ENCODE results near the gene FGF14. TPM values are rescaled to one million over a fixed set of nuclear protein-coding genes. Genes with fewer than 3 reads are reported as not detected.

Gene FGF14
- polyA plus RNA-seq, 1 of the 3 experiments (the other 2 are of a cell fraction): 0.20 TPM

GRCh38 chr13:101967781-101968180 is 434.1 kb downstream of the FGF14 start:
- H3K27me3 ChIP-seq (ENCODE audit: insufficient read depth): no peaks in the 10 kb centered on the region; the same call in 1 of the 2 replicates
- no peak for TF ChIP-seq FOXM1 (IDR thresholded peaks at IDR 0.05; ENCODE audit: low read depth)
- no peak for TF ChIP-seq GABPA (IDR thresholded peaks at IDR 0.05; ENCODE audit: low read depth)
- no peak for TF ChIP-seq ELF1 (IDR thresholded peaks at IDR 0.05)
- no peak for TF ChIP-seq FOXJ3 (CRISPR knock-in tag; IDR thresholded peaks at IDR 0.05)
- no peak for TF ChIP-seq GATA2 (CRISPR knock-in tag; IDR thresholded peaks at IDR 0.05)
- no peak overlapping the region for H3K4me3 ChIP-seq (ENCODE audit: low read depth in 2 of 2, low read length in 1 of 2)
- no peak overlapping the region for H2AFZ ChIP-seq (ENCODE audit: low read depth)
- no peak overlapping the region for H3K27ac ChIP-seq (ENCODE audit: low read depth in 2 of 2, low read length in 1 of 2)
- no peak overlapping the region for H3K4me2 ChIP-seq
- CTCF ChIA-PET: interaction anchor here (1.5 kb wide), 1 partner anchor 25 kb away, joined by 6 read pairs; no protein-coding TSS in a partner anchor
- no peaks in the 10 kb centered on the region for H4K20me1 ChIP-seq (ENCODE audit: insufficient read depth)
- H3K9me3 ChIP-seq: no peaks in the 10 kb centered on the region
- DNase-seq: no peak
- H3K4me1 ChIP-seq (ENCODE audit: control insufficient read depth in 1 of 2, insufficient read depth in 2 of 2, low read depth in 1 of 2, low read length in 1 of 2): peaks cover 0 to 2% of the 10 kb centered on the region in 2 experiments; a peak in 2 of 4 replicates
- no peaks in the 10 kb centered on the region for H3K36me3 ChIP-seq (replicated peaks in 1 of 2; ENCODE audit: control insufficient read depth in 1 of 2, insufficient read depth in 2 of 2, low read length in 1 of 2)
- H3K9ac ChIP-seq: no peak overlapping the region
- POLR2A ChIA-PET: no interaction called here
- H3F3A ChIP-seq (replicated peaks; ENCODE audit: insufficient read depth): no peaks in the 10 kb centered on the region
- H3K9me2 ChIP-seq: no peaks in the 10 kb centered on the region
- no peaks in the 10 kb centered on the region for H3K79me2 ChIP-seq (ENCODE audit: insufficient read depth)

GRCh38 chr13:101967216-101967615 is 434.6 kb downstream of the FGF14 start:
- Histone ChIP-seq H3K9ac (no peak overlapping the region), H3K4me3 (ENCODE audit: low read depth in 2 of 2, low read length in 1 of 2) (no peak overlapping the region), H3K36me3 (replicated peaks in 1 of 2; ENCODE audit: control insufficient read depth in 1 of 2, insufficient read depth in 2 of 2, low read length in 1 of 2) (no peaks in the 10 kb centered on the region), H4K20me1 (ENCODE audit: insufficient read depth) (no peaks in the 10 kb centered on the region), H3K27me3 (ENCODE audit: insufficient read depth) (no peaks in the 10 kb centered on the region; the same call in 1 of the 2 replicates), H3K79me2 (ENCODE audit: insufficient read depth) (no peaks in the 10 kb centered on the region), H3K27ac (ENCODE audit: low read depth in 2 of 2, low read length in 1 of 2) (no peak overlapping the region), H3F3A (replicated peaks; ENCODE audit: insufficient read depth) (no peaks in the 10 kb centered on the region), H3K4me2 (no peak overlapping the region), H3K4me1 (ENCODE audit: control insufficient read depth in 1 of 2, insufficient read depth in 2 of 2, low read depth in 1 of 2, low read length in 1 of 2) (peaks cover 0 to 2% of the 10 kb centered on the region in 2 experiments; a peak in 2 of 4 replicates), H3K9me3 (no peaks in the 10 kb centered on the region), H3K9me2 (no peaks in the 10 kb centered on the region), H2AFZ (ENCODE audit: low read depth) (no peak overlapping the region)
- DNase-seq: no peak
- POLR2A ChIA-PET: no interaction called here
- CTCF ChIA-PET: no interaction called here
- TF ChIP-seq EP300 (IDR thresholded peaks at IDR 0.05; ENCODE audit: borderline replicate concordance in 1 of 2, low read depth in 1 of 2, low read length in 1 of 2) (no peak), FOSL2 (IDR thresholded peaks at IDR 0.05; ENCODE audit: borderline replicate concordance, low read depth) (no peak), GABPA (IDR thresholded peaks at IDR 0.05; ENCODE audit: low read depth) (no peak), MAX (IDR thresholded peaks at IDR 0.05; ENCODE audit: low read depth) (no peak)

- H4K20me1 ChIP-seq (ENCODE audit: insufficient read depth): no peaks in the 10 kb centered on the region
- no peaks in the 10 kb centered on the region for H3K9me2 ChIP-seq
- ChIA-PET CTCF (interaction anchor here (2.0 kb wide), 1 partner anchor 15 kb away, joined by 6 read pairs; no protein-coding TSS in a partner anchor), POLR2A (no interaction called here)
- no peak overlapping the region for H3K27ac ChIP-seq (ENCODE audit: low read depth in 2 of 2, low read length in 1 of 2)
- no peak overlapping the region for H3K4me3 ChIP-seq (ENCODE audit: low read depth in 2 of 2, low read length in 1 of 2)
- no peak overlapping the region for H3K9ac ChIP-seq
- no peaks in the 10 kb centered on the region for H3F3A ChIP-seq (replicated peaks; ENCODE audit: insufficient read depth)
- no peak overlapping the region for H2AFZ ChIP-seq (ENCODE audit: low read depth)
- no peaks in the 10 kb centered on the region for H3K79me2 ChIP-seq (ENCODE audit: insufficient read depth)
- H3K27me3 ChIP-seq (ENCODE audit: insufficient read depth): no peaks in the 10 kb centered on the region
- no peaks in the 10 kb centered on the region; a peak in 1 of 4 replicates for H3K4me1 ChIP-seq (ENCODE audit: control insufficient read depth in 1 of 2, insufficient read depth in 2 of 2, low read depth in 1 of 2, low read length in 1 of 2)
- no peaks in the 10 kb centered on the region for H3K36me3 ChIP-seq (replicated peaks in 1 of 2; ENCODE audit: control insufficient read depth in 1 of 2, insufficient read depth in 2 of 2, low read length in 1 of 2)
- H3K9me3 ChIP-seq: no peaks in the 10 kb centered on the region
- DNase-seq: no peak
- no peak overlapping the region for H3K4me2 ChIP-seq
- 43% methylated on average over 5 of the region's 5 CpGs for WGBS (ENCODE audit: low lambda C conversion rate)
- TF ChIP-seq TAF1 (IDR thresholded peaks at IDR 0.05; ENCODE audit: borderline replicate concordance, low read depth, low read length) (no peak), MEF2A (IDR thresholded peaks at IDR 0.05; ENCODE audit: borderline replicate concordance, low read depth) (no peak), USF2 (IDR thresholded peaks at IDR 0.05; ENCODE audit: borderline replicate concordance, low read depth, low read length) (no peak), TEAD4 (IDR thresholded peaks at IDR 0.05; ENCODE audit: borderline replicate concordance, insufficient read depth) (no peak), POLR2AphosphoS5 (IDR thresholded peaks at IDR 0.05; ENCODE audit: low read depth, low read length) (no peak), NFIC (IDR thresholded peaks at IDR 0.05; ENCODE audit: borderline replicate concordance) (no peak), RCOR1 (IDR thresholded peaks at IDR 0.05; ENCODE audit: low read length) (no peak), USF1 (IDR thresholded peaks at IDR 0.05; ENCODE audit: borderline replicate concordance, low read depth) (no peak), PBX3 (IDR thresholded peaks at IDR 0.05) (no peak), FOSL2 (IDR thresholded peaks at IDR 0.05; ENCODE audit: borderline replicate concordance, low read depth) (no peak)
These were observed 436.8 kb downstream of the FGF14 start for GRCh38 chr13:101965096-101965495.

All from SK-N-SH (cell line).